HG02763 (cell line): Measurements from ENCODE around the gene APBB1IP.
"Not testable (repeated sequence)": the region's sequence is repeated elsewhere in the genome, so short reads cannot be mapped to it uniquely, and the experiment has no call there.

Source experiments
- ATAC-seq: cut with Tn5 transposase; IDR thresholded peaks from one replicate; pipeline ENCODE4 v1.9.1; 2021; ENCODE audit warnings: mild to moderate bottlenecking, moderate library complexity; ENCODE audit not compliant: unreplicated experiment

Gene APBB1IP

GRCh38 chr10:26441491-26442214 is 3.5 kb downstream of the APBB1IP start:
- no peak for ATAC-seq

GRCh38 chr10:26445411-26446031 is 7.4 kb downstream of the APBB1IP start:
- ATAC-seq: no peak

GRCh38 chr10:26446258-26446657 is 8.1 kb downstream of the APBB1IP start:
- no peak for ATAC-seq

GRCh38 chr10:26448292-26448691 is 10.2 kb downstream of the APBB1IP start:
- peak; percentile 22 for ATAC-seq

GRCh38 chr10:26448706-26449435 is 10.7 kb downstream of the APBB1IP start:
- ATAC-seq: peak; percentile 91

GRCh38 chr10:26449726-26450125 is 11.6 kb downstream of the APBB1IP start:
- no peak for ATAC-seq

GRCh38 chr10:26451903-26452302 is 13.8 kb downstream of the APBB1IP start:
- ATAC-seq: no peak

GRCh38 chr10:26453850-26454249 is 15.7 kb downstream of the APBB1IP start:
- ATAC-seq: no peak

- ATAC-seq: no peak
These were observed 16.8 kb downstream of the APBB1IP start for GRCh38 chr10:26454891-26455290.

- no peak for ATAC-seq
These were observed 17.6 kb downstream of the APBB1IP start for GRCh38 chr10:26455567-26456315.

- ATAC-seq: peak; percentile 96
These were observed 18.9 kb downstream of the APBB1IP start for GRCh38 chr10:26457088-26457487.

GRCh38 chr10:26460736-26461135 is 22.6 kb downstream of the APBB1IP start:
- ATAC-seq: no peak

- no peak for ATAC-seq
These were observed 25.8 kb downstream of the APBB1IP start for GRCh38 chr10:26463986-26464385.

GRCh38 chr10:26464632-26465280 is 26.6 kb downstream of the APBB1IP start:
- no peak for ATAC-seq

- not testable (repeated sequence) for ATAC-seq
These were observed 28.4 kb downstream of the APBB1IP start for GRCh38 chr10:26466531-26466930.

GRCh38 chr10:26467639-26468038 is 29.5 kb downstream of the APBB1IP start:
- ATAC-seq: no peak

- no peak for ATAC-seq
These were observed 30.1 kb downstream of the APBB1IP start for GRCh38 chr10:26468291-26468690.

- ATAC-seq: peak; percentile 61
These were observed 30.6 kb downstream of the APBB1IP start for GRCh38 chr10:26468700-26469099.

- ATAC-seq: no peak
These were observed 34.3 kb downstream of the APBB1IP start for GRCh38 chr10:26472492-26472778.

- ATAC-seq: no peak
These were observed 35.9 kb downstream of the APBB1IP start for GRCh38 chr10:26474026-26474425.

GRCh38 chr10:26474845-26475244 is 36.7 kb downstream of the APBB1IP start:
- ATAC-seq: not testable (repeated sequence)
